ENCODE measurements around the gene MEST. TPM values are rescaled to one million over a fixed set of nuclear protein-coding genes. Genes with fewer than 3 reads are reported as not detected.
A peak's percentile ranks its signal among the peaks of the same experiment; 100 is the strongest.

Gene MEST
- total RNA-seq, 1 experiment from 2014 or later, result 44.4 TPM

DNA sequence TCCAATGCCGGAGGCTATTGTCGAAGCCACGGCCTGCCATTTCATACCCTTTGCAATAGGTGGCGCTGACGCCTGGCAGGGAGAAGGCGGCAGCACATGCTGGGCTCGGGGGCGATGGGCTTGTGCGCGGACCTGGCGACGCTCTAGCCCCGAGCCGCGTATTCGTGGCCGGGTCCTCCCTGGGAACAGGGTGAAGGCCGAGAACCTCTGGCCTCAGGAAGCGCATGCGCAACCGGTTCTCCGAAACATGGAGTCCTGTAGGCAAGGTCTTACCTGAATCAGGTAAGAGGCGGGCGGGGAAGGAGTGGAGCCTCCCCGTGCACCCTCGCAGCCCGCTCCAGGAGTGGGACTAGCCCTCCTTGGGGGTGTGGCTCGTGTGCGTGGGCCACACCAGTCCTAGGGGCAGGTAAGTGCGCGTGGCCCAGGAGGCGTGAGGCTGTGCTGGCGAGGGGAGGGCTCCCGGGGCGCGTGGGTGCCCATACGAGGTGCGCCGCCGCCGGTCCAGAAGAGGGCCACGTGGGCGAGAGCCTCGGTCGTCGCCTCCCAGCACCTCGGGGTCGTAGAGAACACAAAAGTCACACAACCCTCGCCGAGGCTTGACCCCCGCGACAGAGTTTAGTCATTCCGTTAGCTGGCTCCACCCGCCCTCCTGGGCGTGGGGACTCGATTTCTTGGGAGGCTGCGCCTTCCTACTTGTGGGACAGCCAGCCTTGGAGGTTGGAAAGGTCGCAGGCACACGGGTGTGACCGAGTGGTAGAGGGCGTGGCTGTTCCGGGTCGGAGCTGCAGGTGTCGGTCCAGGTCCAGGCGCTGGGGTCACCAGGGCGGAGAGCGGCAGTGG is 5.6 kb upstream of the MEST start:
- Histone ChIP-seq H3K4me3 (ENCODE audit: low read depth in 2 of 2, low read length in 2 of 2) (peak overlapping the region; percentile 62 to 82), H3K27ac (ENCODE audit: low read length) (peak overlapping the region; percentile 76), H3K36me3 (ENCODE audit: control insufficient read depth, insufficient read depth, low read length) (no peaks in the 10 kb centered on the region), H3K9me3 (ENCODE audit: control insufficient read depth, insufficient read depth, low read depth, low read length) (no peaks in the 10 kb centered on the region), H3K27me3 (ENCODE audit: control insufficient read depth, insufficient read depth, low read length) (no peaks in the 10 kb centered on the region), H3K4me1 (ENCODE audit: control insufficient read depth, insufficient read depth, low read length) (peaks cover 25% of the 10 kb centered on the region)
- TSS peak; percentile 81 for BruUV-seq (replicated peaks)
- TF ChIP-seq POLR2AphosphoS5 (IDR thresholded peaks at IDR 0.05; ENCODE audit: low read depth, low read length), result 0 out of 2 replicates have a peak, but pooled peaks have one; percentile 39
- TF ChIP-seq TCF7L2 (IDR thresholded peaks at IDR 0.05; ENCODE audit: low read depth, low read length), result no peak
- TF ChIP-seq, protein P1, sequence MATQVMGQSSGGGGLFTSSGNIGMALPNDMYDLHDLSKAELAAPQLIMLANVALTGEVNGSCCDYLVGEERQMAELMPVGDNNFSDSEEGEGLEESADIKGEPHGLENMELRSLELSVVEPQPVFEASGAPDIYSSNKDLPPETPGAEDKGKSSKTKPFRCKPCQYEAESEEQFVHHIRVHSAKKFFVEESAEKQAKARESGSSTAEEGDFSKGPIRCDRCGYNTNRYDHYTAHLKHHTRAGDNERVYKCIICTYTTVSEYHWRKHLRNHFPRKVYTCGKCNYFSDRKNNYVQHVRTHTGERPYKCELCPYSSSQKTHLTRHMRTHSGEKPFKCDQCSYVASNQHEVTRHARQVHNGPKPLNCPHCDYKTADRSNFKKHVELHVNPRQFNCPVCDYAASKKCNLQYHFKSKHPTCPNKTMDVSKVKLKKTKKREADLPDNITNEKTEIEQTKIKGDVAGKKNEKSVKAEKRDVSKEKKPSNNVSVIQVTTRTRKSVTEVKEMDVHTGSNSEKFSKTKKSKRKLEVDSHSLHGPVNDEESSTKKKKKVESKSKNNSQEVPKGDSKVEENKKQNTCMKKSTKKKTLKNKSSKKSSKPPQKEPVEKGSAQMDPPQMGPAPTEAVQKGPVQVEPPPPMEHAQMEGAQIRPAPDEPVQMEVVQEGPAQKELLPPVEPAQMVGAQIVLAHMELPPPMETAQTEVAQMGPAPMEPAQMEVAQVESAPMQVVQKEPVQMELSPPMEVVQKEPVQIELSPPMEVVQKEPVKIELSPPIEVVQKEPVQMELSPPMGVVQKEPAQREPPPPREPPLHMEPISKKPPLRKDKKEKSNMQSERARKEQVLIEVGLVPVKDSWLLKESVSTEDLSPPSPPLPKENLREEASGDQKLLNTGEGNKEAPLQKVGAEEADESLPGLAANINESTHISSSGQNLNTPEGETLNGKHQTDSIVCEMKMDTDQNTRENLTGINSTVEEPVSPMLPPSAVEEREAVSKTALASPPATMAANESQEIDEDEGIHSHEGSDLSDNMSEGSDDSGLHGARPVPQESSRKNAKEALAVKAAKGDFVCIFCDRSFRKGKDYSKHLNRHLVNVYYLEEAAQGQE (IDR thresholded peaks at IDR 0.05; ENCODE audit: insufficient read depth in 1 of 2, low read depth in 2 of 2, low read length in 1 of 2), result 0 out of 4 replicates have a peak, but pooled peaks of 1 of the 2 experiments have one; percentile 25
- TF ChIP-seq, protein P2, sequence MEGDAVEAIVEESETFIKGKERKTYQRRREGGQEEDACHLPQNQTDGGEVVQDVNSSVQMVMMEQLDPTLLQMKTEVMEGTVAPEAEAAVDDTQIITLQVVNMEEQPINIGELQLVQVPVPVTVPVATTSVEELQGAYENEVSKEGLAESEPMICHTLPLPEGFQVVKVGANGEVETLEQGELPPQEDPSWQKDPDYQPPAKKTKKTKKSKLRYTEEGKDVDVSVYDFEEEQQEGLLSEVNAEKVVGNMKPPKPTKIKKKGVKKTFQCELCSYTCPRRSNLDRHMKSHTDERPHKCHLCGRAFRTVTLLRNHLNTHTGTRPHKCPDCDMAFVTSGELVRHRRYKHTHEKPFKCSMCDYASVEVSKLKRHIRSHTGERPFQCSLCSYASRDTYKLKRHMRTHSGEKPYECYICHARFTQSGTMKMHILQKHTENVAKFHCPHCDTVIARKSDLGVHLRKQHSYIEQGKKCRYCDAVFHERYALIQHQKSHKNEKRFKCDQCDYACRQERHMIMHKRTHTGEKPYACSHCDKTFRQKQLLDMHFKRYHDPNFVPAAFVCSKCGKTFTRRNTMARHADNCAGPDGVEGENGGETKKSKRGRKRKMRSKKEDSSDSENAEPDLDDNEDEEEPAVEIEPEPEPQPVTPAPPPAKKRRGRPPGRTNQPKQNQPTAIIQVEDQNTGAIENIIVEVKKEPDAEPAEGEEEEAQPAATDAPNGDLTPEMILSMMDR (IDR thresholded peaks at IDR 0.05), result peak; percentile 95
- TF ChIP-seq SIN3A (IDR thresholded peaks at IDR 0.05; ENCODE audit: borderline replicate concordance, insufficient read depth, low read depth, low read length), result no peak
- CTCF ChIA-PET, result interaction anchor here (0.7 kb wide), 1 partner anchor 923 kb away, joined by 3 read pairs; no protein-coding TSS in a partner anchor
- POLR2A ChIA-PET, result interaction anchor here (0.6 kb wide), 1 partner anchor 58 kb away, joined by 4 read pairs; no protein-coding TSS in a partner anchor
- in situ Hi-C loops (cut with HindIII; ENCODE audit: low pct_unique_long_range_greater_than_20kb, low sequenced_read_pairs), result no loop called here
- DNase-seq (ENCODE audit: low read depth, low spot score) (peak; percentile 70), ATAC-seq (peak; percentile 87)
- intact Hi-C loops (cut with micrococcal nuclease; ENCODE audit: unreplicated experiment), result loop anchor here (5.0 kb wide), 1 partner anchor 244 kb away; no protein-coding TSS in a partner anchor

DNA sequence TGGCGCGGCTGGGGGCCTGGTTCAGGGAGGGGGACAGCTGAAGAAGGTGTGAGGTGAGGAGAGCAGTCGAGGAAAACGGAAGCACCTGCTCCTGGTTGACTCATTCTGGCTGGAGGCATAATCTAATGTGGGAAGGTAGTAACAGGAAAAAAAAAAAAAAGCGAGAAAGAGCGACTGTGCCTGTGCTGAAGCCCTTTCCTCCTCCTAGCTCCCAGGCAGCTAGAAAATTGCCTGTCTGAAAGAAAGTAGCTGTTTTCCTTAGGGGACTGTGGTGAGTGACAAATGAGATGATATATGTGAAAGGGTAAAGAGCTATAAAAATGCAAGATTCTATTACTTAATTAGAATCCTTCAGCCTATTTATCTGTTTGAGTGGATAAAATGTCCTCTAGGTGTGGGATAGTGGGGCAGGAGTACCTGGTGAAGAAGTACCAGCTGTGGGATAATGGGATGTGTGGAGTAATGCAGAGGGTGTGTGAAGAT is 4.9 kb upstream of the MEST start:
- in situ Hi-C loops (cut with HindIII; ENCODE audit: low pct_unique_long_range_greater_than_20kb, low sequenced_read_pairs) (no loop called here), intact Hi-C loops (cut with micrococcal nuclease; ENCODE audit: unreplicated experiment) (loop anchor here (5.0 kb wide), 1 partner anchor 245 kb away; no protein-coding TSS in a partner anchor)
- Histone ChIP-seq H3K27ac (ENCODE audit: low read length) (peak overlapping the region; percentile 76), H3K4me3 (ENCODE audit: low read depth in 2 of 2, low read length in 2 of 2) (peak overlapping the region; percentile 62 to 82), H3K4me1 (ENCODE audit: control insufficient read depth, insufficient read depth, low read length) (peaks cover 25% of the 10 kb centered on the region), H3K9me3 (ENCODE audit: control insufficient read depth, insufficient read depth, low read depth, low read length) (no peaks in the 10 kb centered on the region), H3K27me3 (ENCODE audit: control insufficient read depth, insufficient read depth, low read length) (no peaks in the 10 kb centered on the region), H3K36me3 (ENCODE audit: control insufficient read depth, insufficient read depth, low read length) (no peaks in the 10 kb centered on the region)
- DNase-seq (ENCODE audit: low read depth, low spot score), result no peak
- ATAC-seq, result no peak
- CTCF ChIA-PET, result interaction anchor here (0.6 to 0.7 kb wide), 3 partner anchors 18 to 924 kb away, joined by 3 to 4 read pairs (median 3); no protein-coding TSS in a partner anchor
- no TSS peak for BruUV-seq (replicated peaks)
- POLR2A ChIA-PET, result interaction anchor here (0.6 to 0.9 kb wide), 2 partner anchors 58 to 282 kb away, joined by 3 to 4 read pairs; partner anchors contain the start of gene TMEM209
- TF ChIP-seq POLR2AphosphoS5 (IDR thresholded peaks at IDR 0.05; ENCODE audit: low read depth, low read length) (no peak), SIN3A (IDR thresholded peaks at IDR 0.05; ENCODE audit: borderline replicate concordance, insufficient read depth, low read depth, low read length) (no peak), TCF7L2 (IDR thresholded peaks at IDR 0.05; ENCODE audit: low read depth, low read length) (no peak)
- TF ChIP-seq, protein P1 (IDR thresholded peaks at IDR 0.05; ENCODE audit: insufficient read depth in 1 of 2, low read depth in 2 of 2, low read length in 1 of 2), result no peak
- TF ChIP-seq, protein P2 (IDR thresholded peaks at IDR 0.05), result no peak
